ENCODE measurements around the gene PCYT2.
"Not testable (repeated sequence)": the region's sequence is repeated elsewhere in the genome, so short reads cannot be mapped to it uniquely, and the experiment has no call there.

The PCYT2 gene

DNA sequence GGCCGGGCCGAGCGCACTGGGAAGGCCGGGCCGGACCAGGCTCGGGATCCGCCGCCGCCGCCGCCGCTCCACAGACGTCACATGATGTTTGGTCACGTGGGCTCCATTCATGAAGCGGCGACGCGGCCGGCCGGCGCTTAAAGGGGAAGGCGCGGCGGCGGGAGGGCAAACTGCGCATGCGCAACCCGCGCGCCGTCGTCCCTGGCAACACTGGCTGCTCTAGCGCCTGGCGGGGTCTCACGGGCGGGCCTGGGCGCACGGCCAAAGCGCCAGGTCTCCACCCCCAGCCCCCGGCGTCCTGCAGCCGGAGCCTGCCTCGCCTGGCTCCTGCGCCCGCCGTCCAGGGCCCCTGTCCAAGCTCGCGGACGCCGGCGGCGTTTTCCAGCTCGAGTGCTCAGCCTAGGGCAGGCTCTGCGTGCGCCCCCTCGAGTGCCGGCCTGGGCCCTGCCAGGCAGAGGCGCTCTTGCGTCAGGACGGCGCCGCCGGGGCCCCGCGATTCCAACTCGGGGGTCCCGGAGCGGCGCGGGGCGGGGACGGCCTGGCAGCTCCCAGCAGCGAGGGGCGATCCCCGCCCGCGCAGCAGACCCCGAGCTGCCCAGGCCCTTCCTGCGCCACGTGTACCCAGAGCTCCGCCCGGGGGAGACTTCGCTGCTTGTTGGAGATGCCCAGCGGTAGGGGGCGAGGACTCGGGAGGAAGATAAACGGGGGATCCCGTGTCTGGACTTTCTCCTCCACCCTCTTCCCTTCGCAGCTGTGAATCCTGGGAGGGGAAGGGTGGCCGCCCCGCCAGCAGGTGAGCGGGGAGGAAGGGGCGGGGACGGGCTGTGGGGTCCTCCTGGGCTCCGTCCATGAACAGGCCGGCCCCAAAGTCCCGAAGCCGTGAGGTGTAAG lies 16.7 kb upstream of the PCYT2 start, which contains the start of gene MAFG:
MAFG (minus strand) TSS at position 83 of the 891 bp plus-strand sequence. CDS start 4,550 bp downstream, outside the sequence.
- peak; percentile 80 to 81 (median 80) for DNase-seq (ENCODE audit: low read depth in 3 of 3)

DNA sequence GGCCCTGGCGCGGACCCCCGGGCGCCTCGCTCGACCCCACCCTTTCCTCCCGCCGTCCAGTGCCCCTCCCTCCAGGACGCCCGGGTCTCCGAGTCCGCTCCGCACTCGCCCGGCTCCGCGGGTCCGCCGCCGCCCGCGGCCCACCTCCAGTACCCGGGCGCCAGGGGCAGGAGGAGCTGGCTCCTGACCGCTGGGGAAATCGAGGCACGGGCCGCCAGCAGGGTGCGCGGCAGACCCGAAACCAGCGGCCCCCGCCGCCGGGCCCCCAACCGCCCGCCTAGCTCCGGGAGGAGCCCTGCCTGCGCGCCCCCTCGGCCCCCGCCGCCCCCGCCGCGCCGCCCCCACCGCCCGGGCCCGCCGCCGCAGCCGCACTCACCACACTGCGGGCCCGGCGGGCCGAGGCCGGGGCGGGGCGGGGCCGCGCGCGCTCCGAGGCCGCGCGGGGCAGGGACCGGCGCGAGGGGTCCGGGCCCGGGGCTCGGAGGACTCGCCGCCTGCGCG lies 16.0 kb upstream of the PCYT2 start:
- peak in 2 of 3 experiments; percentile 38 to 40 for DNase-seq (ENCODE audit: low read depth in 3 of 3)

DNA sequence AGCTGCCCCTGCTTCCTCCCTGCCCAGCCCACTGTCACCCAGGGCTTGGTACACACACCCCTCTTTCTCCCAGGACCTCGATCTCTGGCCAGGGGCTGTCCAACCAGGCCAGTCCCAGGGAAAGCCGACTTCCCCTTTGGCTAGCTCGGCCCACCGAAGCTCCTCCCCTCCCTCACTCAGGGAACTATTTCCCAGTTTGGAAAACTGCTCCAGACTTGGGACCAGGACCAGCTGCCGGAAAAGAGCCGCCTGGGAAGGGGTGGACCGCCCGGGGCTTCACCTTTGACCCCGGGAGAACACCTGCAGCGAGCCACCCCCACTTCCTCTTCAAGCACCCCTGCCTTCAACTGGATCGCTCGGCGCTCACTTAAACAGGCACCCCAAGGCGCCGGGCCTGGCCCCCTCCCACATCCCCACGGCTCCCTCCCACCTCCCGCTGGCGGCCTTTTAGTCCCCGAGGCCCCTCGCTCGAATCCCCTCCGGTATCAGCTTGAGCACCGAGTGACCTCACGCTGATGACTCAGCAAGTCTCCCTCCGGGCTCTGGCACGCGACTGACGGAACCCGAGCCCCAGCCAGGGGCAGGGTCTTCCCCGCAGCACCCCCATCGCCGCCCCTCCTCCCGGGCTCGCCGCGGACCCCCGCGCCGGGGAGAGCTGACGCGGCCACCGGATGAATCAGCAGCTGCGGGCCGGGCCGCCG lies 15.4 kb upstream of the PCYT2 start:
- peak; percentile 42 to 58 (median 54) for DNase-seq (ENCODE audit: low read depth in 3 of 3)

DNA sequence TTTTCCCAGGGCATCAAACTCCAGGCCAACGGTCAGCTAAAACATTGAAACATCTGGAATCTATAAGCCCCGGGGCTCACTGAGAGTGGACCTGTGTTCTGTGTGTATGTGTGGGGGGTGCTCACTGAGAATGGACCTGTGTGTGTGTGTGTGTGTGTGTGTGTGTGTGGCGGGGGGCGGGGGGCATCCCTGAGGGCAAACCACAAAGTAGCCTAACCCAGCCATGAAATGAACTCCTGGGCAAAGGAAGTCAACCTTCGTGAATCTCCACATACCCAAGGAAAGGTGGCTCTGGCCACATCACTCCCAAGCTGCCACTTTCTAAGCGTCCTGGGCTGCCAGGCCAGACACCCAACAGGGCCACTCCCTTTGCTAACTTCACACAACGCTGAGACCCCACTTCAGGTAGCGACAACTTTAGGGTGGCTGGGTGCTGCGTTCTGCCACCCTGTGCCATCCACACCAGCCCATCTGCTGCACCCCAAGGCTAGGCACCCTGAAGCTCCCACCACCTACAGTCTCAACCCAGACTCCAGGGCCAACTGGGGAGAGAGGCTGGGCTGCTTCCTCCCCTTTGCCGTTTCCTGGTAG lies 14.8 kb upstream of the PCYT2 start:
- DNase-seq (ENCODE audit: low read depth in 3 of 3): no peak

DNA sequence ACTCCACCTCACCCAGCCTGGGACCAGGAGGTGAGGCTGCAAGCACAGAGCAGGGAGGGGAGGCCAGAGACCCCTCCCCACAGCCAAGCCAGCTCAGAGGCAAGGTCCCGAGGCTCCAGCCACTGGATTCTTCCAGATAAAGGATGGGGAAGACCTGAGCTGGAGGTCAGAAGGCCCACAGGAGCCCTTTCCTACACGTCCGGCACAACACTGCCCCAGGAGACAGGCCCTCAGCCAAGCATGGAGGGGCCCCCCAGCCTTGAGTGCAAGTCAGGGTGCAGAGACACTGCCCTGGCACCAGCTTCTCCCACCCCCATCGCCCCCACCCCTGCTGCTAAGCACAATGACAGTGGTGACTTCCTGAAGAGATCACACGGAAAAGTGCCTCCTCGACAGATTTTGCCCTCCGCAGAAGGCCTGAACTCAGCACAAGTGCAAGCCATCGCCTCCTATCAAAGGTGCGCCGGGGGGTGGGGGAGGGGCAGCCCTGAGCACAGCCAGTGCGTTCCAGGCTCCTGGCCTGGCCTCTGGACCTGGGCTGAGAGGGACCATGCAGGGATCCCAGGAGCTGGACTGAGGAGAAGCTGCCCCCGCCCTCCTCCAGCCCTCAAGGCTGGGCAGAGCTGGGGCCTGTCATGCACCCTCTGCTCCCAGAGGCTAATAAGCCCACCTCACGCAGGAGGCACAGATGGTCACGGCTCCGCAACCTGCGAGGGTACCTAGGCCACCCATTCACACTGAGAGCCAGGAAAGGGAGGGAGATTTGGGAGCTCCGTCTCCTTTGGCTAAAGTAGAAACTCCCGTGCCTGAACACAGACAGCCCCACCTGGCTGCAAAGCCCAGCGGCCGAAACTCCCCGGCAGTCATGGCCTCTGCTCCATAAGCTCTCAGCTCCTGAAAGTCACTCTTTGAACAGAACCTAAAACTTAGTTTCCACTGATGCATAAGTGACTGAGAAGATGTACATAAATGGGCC lies 13.6 kb upstream of the PCYT2 start:
- DNase-seq (ENCODE audit: low read depth in 3 of 3): no peak

DNA sequence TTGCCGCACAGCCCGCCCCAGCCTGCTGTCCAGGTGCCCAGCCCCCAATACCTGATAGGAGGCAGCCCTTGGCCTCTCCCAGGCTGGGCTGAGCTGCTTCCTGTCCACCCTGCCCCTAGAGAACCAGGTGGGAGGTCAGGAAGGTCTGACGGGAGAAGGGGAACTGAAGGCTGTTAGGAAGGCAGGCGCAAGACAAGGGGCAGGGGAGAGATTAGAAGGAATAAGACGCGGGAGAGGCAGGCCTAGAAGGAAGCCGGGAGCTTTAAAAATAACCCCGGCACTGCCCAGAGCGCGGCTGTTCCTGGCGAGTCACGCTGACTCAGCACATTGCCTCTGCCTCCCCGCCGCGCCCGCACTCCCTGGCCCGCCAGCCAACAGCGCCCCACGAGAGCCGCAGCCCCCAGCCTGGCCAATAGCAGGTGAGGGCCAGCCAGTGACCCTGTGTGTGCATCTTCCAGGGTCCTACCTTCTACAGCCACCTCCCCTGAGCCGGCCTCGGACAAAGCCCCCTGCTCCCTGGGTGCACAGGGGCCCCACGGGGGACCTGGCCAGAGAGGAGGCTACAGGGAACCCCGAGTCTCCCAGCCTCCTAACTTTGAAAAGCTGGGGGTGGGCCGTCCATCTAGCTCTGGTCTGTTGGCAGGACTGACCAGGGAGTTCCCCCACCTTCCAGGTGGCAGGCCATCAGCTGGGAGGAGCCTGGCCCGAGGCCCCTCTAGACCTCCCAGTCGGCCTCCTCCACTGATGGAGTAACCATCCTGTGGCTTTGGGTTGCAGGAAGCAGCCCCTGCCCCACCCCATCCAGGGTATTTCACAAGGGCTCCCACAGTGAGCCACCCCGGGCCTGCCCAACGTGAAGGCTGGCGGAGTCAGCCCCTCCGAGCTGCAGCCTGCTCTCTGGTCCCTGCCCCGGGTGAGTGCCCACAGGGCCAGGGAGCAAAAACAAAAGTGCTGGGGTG lies 12.4 kb upstream of the PCYT2 start:
- DNase-seq (ENCODE audit: low read depth in 3 of 3): no peak

DNA sequence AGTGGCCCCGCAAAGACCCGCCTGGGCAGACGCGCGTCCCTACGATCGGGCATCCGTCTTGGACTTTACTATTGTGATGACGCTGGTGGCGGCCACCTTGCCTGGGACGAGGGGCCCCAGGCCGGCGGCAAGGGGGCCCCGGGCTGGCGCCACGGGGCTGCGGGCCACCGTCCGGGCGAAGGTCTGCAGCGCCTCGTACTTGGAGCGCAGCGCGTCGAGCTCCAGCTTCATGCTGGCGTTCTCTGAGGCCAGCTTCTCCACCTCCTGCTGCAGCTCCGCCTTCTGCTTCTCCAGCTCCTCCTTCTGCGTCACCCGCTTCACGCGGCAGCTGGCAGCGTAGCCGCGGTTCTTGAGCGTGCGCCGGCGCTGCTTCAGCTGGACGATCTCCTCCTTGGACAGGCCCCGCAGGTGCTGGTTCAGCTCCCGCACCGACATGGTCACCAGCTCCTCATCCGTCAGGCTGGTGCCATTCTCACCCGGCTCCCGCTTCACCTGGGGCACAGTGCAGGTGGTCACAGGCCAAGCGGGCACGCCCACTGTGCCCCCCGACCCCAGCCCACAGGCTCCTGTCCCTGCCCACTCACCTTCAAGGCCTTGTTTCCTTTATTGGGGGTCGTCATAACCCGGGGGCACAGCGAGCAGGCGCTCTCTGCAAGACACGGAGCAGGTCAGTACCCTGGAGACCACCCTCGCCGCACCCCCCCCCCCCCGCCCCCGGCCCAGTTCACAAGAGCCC lies 11.5 kb upstream of the PCYT2 start:
- DNase-seq (ENCODE audit: low read depth in 3 of 3): no peak

DNA sequence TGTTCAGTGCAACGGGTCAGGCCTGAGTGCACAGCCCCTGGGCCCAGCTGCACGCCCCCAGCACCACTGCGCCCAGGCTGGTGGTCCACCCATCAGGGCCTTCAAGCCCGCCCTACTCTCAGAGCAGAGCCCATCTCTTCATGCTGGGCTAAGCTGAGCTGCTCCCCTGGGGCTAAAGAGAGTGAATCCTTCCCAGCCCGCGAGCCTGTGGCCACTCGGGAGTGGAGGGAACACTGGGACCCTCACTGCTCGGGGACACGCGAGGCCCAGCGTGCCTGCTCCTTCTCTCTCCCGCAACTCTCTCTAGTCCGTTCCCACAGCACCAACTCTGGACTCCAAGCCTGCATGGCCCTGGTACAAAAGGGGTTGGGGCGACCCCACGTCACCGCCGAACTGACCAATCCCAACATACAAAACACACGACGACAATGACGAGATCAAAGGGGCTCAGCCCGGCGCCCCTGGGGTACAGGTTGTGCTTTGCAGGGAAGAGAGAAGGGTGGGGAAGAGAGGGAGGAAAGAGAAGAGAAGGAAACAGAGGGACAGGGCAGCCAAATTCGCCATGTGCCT lies 10.9 kb upstream of the PCYT2 start:
- DNase-seq (ENCODE audit: low read depth in 3 of 3): no peak

DNA sequence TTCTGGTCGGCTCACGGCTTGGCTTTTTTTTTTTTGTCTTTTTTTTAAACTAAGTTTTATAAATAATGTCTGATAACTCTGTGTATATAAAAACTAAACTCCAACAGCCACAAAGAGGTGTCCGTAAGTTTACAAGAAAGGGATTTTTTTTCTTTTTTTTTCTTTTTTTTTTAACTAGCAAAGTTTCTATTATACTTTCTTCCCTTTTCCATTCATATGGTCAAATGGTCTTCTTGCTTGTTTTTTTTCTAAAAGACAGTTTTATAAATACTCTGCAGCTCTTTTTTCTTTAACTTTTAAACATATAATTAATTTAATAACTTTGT lies 10.3 kb upstream of the PCYT2 start:
- no peak for DNase-seq (ENCODE audit: low read depth in 3 of 3)

DNA sequence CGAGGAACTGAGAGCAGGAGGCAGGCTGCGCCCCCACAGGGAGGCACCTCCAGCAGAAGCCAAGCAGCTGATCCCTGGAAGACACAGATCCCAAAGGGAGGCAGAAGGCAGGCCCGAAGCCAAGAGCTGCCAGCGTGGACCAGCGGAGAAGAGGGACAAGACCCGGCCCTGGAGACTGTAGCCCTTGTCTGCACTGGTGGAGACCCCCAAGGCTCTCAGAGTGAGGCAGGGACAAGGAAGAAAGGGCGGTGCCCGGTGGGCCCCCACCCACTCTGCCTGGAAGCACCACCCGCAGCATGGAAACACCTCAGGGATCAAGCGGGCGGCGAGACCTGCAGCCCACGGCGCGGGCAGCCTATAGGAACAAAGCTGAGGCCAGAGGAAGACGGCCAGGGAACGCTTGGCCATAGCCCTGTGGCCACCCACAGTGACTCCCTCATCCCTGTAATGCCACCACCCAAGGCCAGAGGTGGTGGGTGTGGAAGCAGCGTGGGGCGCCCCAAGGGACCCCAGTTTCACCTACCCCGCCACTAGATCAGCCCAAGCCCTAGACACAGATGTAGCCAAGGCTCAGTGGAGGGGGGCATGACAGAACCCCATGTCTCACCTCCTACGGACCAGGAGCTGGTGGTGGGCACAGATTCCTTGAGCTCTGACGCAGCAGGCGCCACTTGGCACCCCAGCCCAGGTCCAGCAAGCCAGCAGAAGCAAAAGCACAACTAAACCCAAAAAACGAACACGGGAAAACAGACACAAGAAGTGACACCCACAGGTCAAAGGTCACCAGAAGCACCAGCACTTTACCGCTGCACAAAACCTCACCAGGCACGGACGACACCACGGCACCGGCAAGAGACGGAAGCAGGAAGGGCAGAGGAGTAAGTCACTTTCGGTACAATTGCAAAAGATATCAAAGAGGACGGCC lies 9.7 kb upstream of the PCYT2 start:
- DNase-seq (ENCODE audit: low read depth in 3 of 3): no peak

DNA sequence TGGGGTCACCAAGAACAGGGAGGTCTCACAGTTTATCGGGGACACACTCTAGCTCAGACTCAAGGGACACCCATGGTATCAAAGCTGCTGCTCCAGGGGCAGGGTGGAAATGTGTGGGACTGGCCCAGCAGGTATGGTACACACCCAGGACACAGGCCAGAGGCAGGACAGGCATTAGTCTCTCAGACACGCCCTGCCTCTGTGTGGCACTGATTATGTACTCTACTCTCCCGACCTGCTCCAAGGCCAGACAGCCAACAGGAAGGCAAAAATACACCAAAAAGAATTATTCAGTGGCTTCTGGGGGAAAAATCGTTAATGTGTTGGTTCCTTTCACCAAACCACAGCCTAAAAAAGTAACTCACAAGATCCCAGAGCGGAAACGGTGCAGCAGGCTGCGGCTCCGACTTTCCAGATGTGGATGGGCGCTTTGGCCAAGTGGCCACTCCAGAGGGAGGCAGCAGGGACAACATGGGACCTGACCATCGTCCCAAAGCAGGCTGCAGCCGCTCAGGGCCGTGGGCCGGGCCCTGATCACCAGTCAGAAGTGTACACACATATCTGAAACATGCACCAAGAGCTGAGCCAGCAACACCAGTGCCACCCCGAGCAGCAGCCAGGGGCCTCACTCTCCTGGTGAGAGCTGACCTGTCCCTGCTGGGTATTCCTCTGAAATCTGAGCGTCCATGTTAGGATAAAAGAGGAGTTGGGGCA lies 7.8 kb upstream of the PCYT2 start:
- DNase-seq (ENCODE audit: low read depth in 3 of 3): no peak

DNA sequence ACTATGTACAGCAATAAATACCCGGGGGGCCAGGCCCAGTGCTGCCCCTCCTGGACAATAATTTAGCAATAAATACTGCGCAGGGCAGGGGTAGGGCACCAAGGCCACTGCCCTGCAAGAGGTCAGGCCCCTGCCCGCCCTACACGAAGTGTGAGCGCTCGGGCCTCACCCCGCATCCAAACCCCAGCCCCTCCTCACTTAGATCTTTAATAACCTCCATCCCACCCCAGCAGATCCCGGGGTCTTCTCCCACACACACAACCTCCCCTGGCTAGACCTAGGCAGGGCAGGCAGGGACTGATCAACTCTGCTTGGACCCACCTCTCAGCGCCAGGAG lies 7.1 kb upstream of the PCYT2 start:
- DNase-seq (ENCODE audit: low read depth in 3 of 3): not testable (repeated sequence)

DNA sequence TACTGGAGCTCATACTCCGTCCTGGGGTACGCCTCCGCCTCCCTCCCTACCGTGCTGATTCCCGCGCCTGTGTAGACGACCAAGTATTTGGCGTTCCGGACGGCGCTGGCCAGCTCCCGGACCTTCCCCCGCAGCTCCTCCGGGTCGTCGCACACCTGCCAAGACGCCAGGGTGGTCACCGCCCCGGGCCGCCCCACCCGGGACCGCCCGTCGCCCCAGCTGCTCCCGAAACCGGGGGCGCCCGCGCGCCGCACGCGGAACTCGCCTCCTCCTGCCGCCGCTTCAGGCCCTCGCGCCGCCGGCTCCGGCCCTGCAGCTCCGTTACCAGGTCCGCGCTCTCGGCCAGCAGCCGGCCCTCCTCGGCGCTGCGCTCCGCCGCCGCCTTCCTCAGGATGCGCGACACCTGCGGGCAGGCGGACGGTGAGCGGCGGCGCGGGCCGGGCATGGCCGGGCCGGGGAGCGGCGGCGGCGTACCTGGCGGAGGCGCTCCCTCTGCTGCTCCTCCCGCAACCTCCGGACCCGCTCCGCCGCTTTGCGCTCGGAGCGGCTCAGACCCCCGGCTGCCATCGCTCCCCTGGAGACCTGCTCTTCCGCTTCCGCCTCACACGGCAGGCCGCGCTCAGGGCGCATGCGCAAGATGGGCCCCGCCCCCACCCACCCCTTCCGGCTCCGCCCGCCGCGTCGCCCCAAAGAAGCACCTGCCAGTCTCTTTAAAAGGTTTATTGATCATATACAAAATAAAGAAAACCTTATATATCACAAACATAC lies 6.5 kb upstream of the PCYT2 start, which contains the start of gene SIRT7:
SIRT7 (minus strand) TSS at position 612 of the 768 bp plus-strand sequence; CDS start at position 567, 45 bp downstream.
- peak; percentile 70 to 74 (median 72) for DNase-seq (ENCODE audit: low read depth in 3 of 3)

DNA sequence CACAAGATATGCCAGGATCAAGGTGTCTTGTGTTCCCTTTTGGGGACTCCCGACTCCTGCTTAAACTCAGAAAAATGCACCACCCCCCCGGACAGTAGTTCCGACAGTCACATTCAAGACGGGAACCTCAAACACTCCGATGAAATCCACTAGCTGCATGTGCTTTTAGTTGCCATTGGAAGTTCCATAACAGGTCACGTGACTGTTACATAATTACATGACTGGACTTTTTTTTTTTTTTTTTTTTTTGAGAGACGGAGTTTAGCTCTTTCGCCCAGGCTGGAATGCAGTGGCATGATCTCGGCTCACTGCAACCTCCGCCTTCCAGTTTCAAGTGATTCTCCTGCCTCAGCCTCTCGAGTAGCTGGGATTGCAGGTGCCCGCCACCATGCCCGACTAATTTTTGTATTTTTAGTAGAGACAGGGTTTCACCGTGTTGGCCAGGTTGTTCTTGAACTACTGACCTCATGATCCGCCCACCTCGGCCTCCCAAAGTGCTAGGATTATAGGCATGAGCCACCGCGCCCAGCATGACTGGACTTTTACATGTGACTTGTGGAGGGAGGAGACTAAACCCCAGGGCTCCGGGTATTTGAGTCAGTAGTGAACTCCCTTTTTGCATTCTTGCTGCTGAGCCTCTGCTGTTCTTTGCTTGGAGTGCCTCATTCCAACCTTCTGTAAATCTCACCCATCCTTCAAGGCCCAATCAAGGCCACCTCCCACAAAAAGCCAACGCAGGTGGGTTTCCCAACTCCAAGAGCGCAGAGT lies 5.2 kb upstream of the PCYT2 start:
- no peak for DNase-seq (ENCODE audit: low read depth in 3 of 3)

DNA sequence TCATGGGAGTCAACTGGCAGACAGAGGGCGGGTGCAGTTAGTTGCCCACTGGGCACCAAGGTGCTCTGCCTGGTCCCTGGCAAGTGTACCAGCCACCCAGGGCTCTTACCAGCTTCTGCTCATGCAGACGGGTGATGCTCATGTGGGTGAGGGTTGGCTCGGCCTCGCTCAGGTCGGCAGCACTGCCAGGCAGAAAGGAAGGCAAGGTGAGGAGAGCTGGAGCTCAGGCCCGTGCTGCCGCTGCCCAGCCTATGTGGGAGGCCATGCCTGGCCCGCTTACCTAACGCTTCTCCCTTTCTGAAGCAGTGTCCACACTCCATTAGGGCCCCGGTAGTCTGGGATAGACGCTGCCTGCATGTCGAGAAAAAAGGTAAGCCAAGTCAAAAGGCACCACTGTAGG lies 4.1 kb upstream of the PCYT2 start:
- DNase-seq (ENCODE audit: low read depth in 3 of 3): no peak

All from stimulated activated CD4-positive, alpha-beta T cell treated with anti-CD3 and anti-CD28 coated beads, TNF-alpha, amount 100 ng/mL, for 4 hours (primary cell).